GM12878 (cell line): ENCODE data around the gene DLEC1. TPM values are rescaled to one million over a fixed set of nuclear protein-coding genes. Genes with fewer than 3 reads are reported as not detected.

Experiments used
- ATAC-seq: fragments of 200-7000 bp; cut with Tn5 transposase; 3 replicates; pipeline ENCODE4 v1.9.1; 2020; ENCODE audit warnings: mild to moderate bottlenecking, moderate library complexity
- BruUV-seq: library from RNA; stranded (reverse); fragments of 400-500 nt; replicated peaks from 2 replicates; lab custom pipeline; 2021; lab: Mats Ljungman, UMichigan
- CTCF ChIA-PET: fragments of 300-600 bp; sonication (Branson Sonifier 250); formaldehyde crosslinking; extraction: SDS; loops from one replicate; lab custom pipeline; 2021; ENCODE audit warnings: inconsistent platforms; lab: Yijun Ruan, JAX
- POLR2A ChIA-PET: fragments of 350-600 bp; formaldehyde crosslinking; extraction: SDS; loops from one replicate; lab custom pipeline; 2021; ENCODE audit warnings: inconsistent platforms; lab: Charles Lee
- RAD21 ChIA-PET: fragments of 300-600 bp; sonication (Branson Sonifier 250); formaldehyde crosslinking; loops from one replicate; lab custom pipeline; 2023; ENCODE audit warnings: antibody characterized with exemption; ENCODE audit not compliant: unreplicated experiment; lab: Charles Lee
- SMC1A ChIA-PET: fragments of 300-600 bp; sonication (Branson Sonifier 250); formaldehyde crosslinking; loops from one replicate; lab custom pipeline; 2023; ENCODE audit not compliant: unreplicated experiment, uncharacterized antibody; lab: Charles Lee
- DNase-seq: peaks from one replicate; pipeline ENCODE4 v3.0.0-alpha.2; 2011; ENCODE audit warnings: low read depth, low spot score
- FAIRE-seq: peaks from 3 replicates; lab custom pipeline; 2011; peaks lifted over from hg19 to GRCh38; lab: Jason Lieb, UNC
- H2AFZ ChIP-seq: 2 replicates; pipeline ENCODE4 v1.6.0; 2011; ENCODE audit warnings: low read depth, low read length, control low read depth; ENCODE audit not compliant: control insufficient read depth
- H3K27ac ChIP-seq: 2 replicates; pipeline ENCODE4 v1.5.1; 2011; ENCODE audit warnings: control low read depth; ENCODE audit not compliant: control insufficient read depth, insufficient read depth
- H3K27me3 ChIP-seq, 2 experiments: replicated peaks in 1 of 2; 2 replicates each; pipeline versions ENCODE4 v1.6.0 to v1.6.1; 2011; ENCODE audit warnings: low read length in 1 of 2; ENCODE audit not compliant: control insufficient read depth in 2 of 2, insufficient read depth in 2 of 2
- H3K36me3 ChIP-seq, 2 experiments: 2 replicates each; pipeline ENCODE4 v1.5.1; 2011; ENCODE audit warnings: low read length in 1 of 2; ENCODE audit not compliant: control insufficient read depth in 2 of 2, insufficient read depth in 2 of 2
- H3K4me1 ChIP-seq: 2 replicates; pipeline ENCODE4 v1.6.1; 2011; ENCODE audit warnings: mild to moderate bottlenecking, low read length, moderate library complexity, mixed read lengths; ENCODE audit not compliant: control insufficient read depth, insufficient read depth
- H3K4me2 ChIP-seq: 2 replicates; pipeline ENCODE4 v1.6.0; 2011; ENCODE audit warnings: control low read depth; ENCODE audit not compliant: control insufficient read depth, insufficient read depth
- H3K4me3 ChIP-seq: fragments of 200-600 bp; sonication (generic); 2 replicates; pipeline ENCODE4 v1.5.1; 2016
- H3K79me2 ChIP-seq: 2 replicates; pipeline ENCODE4 v1.6.0; 2011; ENCODE audit warnings: low read length; ENCODE audit not compliant: control insufficient read depth, insufficient read depth
- H3K9ac ChIP-seq: 2 replicates; pipeline ENCODE4 v1.8.0; 2011; ENCODE audit warnings: low read length, control low read depth, mixed read lengths; ENCODE audit not compliant: control insufficient read depth, insufficient read depth
- H3K9me3 ChIP-seq: replicated peaks from 3 replicates; pipeline ENCODE4 v1.5.1; 2011; ENCODE audit warnings: mild to moderate bottlenecking, low read length; ENCODE audit not compliant: control insufficient read depth, insufficient read depth
- H4K20me1 ChIP-seq: 2 replicates; pipeline ENCODE4 v1.6.0; 2011; ENCODE audit not compliant: control insufficient read depth, insufficient read depth
- CEBPB ChIP-seq, 2 experiments: fragments of 150-350 bp in 1 of 2; IDR thresholded peaks; 2 replicates each; pipeline ENCODE4 v1.6.1; 2012 to 2014; ENCODE audit warnings: low read depth in 2 of 2, low read length in 2 of 2, borderline replicate concordance in 1 of 2, inconsistent platforms in 1 of 2
- E2F4 ChIP-seq: IDR thresholded peaks from 2 replicates; pipeline ENCODE4 v1.6.1; 2012; ENCODE audit warnings: low read depth, low read length, improper control_type of control experiment
- HDGF ChIP-seq: fragments of 450-650 bp; IDR thresholded peaks from 2 replicates; pipeline ENCODE4 v1.6.1; 2016; ENCODE audit warnings: antibody characterized with exemption
- PAX8 ChIP-seq: fragments of 450-650 bp; IDR thresholded peaks from 2 replicates; pipeline ENCODE4 v1.6.1; 2017; ENCODE audit warnings: mild to moderate bottlenecking, moderate library complexity
- USF1 ChIP-seq: IDR thresholded peaks from 2 replicates; pipeline ENCODE4 v1.6.1; 2011; ENCODE audit warnings: borderline replicate concordance, low read depth, mild to moderate bottlenecking, moderate library complexity, mixed read lengths, low read length; ENCODE audit not compliant: insufficient read depth; ENCODE audit errors: extremely low read length
- ZNF207 ChIP-seq: fragments of 450-650 bp; IDR thresholded peaks from 2 replicates; pipeline ENCODE4 v1.6.1; 2014; ENCODE audit warnings: antibody characterized with exemption, mild to moderate bottlenecking, borderline replicate concordance
- WGBS: methylation state at CpG from one replicate; pipeline ENCODE4 v1.1.6; 2016; ENCODE audit warnings: low lambda C conversion rate; ENCODE audit not compliant: insufficient replicate concordance, insufficient coverage; ENCODE audit errors: missing lambda C conversion rate; 5-methylcytosine and 5-hydroxymethylcytosine counted together
- in situ Hi-C: fragments of 300-500 bp; cut with MboI; formaldehyde crosslinking; loops from 9 replicates; pipeline ENCODE4 v1.14.3; 2018; ENCODE audit warnings: mixed read lengths
- intact Hi-C: fragments of 100-400 bp; cut with micrococcal nuclease; formaldehyde crosslinking; loops from one replicate; pipeline ENCODE4 v1.14.2; 2022; ENCODE audit not compliant: unreplicated experiment
- polyA plus RNA-seq, 11 experiments: library from polyadenylated mRNA; depleted of rRNA in 4 of 11; unstranded in 6 of 11; stranded (reverse) in 5 of 11; fragments of >200 nt; fragmentation: Nextera tagmentation in 4 of 11; fragmentation: Illumina TruSeq in 1 of 11; extraction: Ambion mirVana in 4 of 11; extraction: Trizol in 1 of 11; gene quantifications; 1 replicate in 1 of 11; 2 replicates in 10 of 11; pipeline versions ENCODE4 v1.2.1 to v1.2.3, GENCODE V29; 2011 to 2016; ENCODE audit warnings: inconsistent platforms in 2 of 11, missing spikeins in 2 of 11, low read depth in 1 of 11
- total RNA-seq, 4 experiments: library from RNA; depleted of rRNA in 3 of 4; stranded (reverse); fragments of >200 nt in 3 of 4; fragmentation: Illumina TruSeq in 1 of 4; extraction: Trizol in 1 of 4; gene quantifications; 2 replicates each; pipeline versions ENCODE4 v1.2.1 to v1.2.3, GENCODE V29; 2013 to 2021

Gene DLEC1
- total and polyA plus RNA-seq, 10 of the 15 experiments (the other 5 are each of a cell fraction or from before 2014, with no cell fraction given), result 0.03 to 0.29 (median 0.07) TPM; not detected in 3

- in situ Hi-C loops, result no loop called here
- Histone ChIP-seq H4K20me1 (no peaks in the 10 kb centered on the region), H3K36me3 (no peaks in the 10 kb centered on the region; a peak in 1 of 4 replicates), H3K79me2 (no peaks in the 10 kb centered on the region), H3K27me3 (no peaks in the 10 kb centered on the region), H3K27ac (no peak overlapping the region), H3K9ac (no peak overlapping the region), H3K9me3 (no peaks in the 10 kb centered on the region; the same call in 2 of the 3 replicates), H3K4me3 (no peak overlapping the region), H2AFZ (no peak overlapping the region), H3K4me2 (no peak overlapping the region), H3K4me1 (no peaks in the 10 kb centered on the region)
- RAD21 ChIA-PET, result no interaction called here
- 81% methylated on average over 21 of the region's 21 CpGs for WGBS
- CTCF ChIA-PET, result interaction anchor here (0.9 kb wide), 1 partner anchor 14 kb away, joined by 3 read pairs; no protein-coding TSS in a partner anchor
- TF ChIP-seq PAX8, result no peak
- no peak for TF ChIP-seq USF1
- TF ChIP-seq ZNF207, result no peak
- TF ChIP-seq E2F4, result no peak
- TF ChIP-seq HDGF, result no peak
- no peak for TF ChIP-seq CEBPB (IDR thresholded peaks at IDR 0.05; ENCODE audit: borderline replicate concordance in 1 of 2, low read depth in 2 of 2, low read length in 2 of 2)
- DNase-seq (no peak), FAIRE-seq (no peak), ATAC-seq (no peak)
- SMC1A ChIA-PET, result no interaction called here
- no TSS peak for BruUV-seq
- POLR2A ChIA-PET, result no interaction called here
- intact Hi-C loops, result no loop called here
These were observed 27.9 kb upstream of the DLEC1 start for GRCh38 chr3:38011111-38011510.
